DMS53 treated with DMSO at 0.1 percent for 48 hours (cell line): ENCODE data around the gene MYH7.
"Not testable (repeated sequence)": the region's sequence is repeated elsewhere in the genome, so short reads cannot be mapped to it uniquely, and the experiment has no call there.

Source experiments
- DNase-seq: peaks from one replicate; lab custom pipeline; 2025; ENCODE audit not compliant: unreplicated experiment; lab: John Stamatoyannopoulos, UW

The MYH7 gene

DNA sequence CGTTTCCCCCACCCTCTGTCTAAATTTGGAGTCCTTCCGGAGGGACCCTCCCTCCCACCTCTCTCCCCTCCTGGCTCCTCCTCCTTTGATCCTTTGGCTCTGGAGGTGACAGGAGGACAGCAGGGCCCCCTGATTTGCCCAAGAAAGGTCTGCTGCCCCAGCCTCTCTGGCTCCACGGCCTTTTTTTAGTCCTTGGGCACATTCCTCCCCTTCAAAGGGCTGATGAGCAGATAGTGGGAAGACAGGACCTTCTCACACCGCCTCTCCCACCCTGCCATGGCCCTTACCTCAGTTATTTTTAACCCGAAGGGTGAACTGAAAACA, 27.2 kb downstream of the MYH7 start:
- DNase-seq: no peak

DNA sequence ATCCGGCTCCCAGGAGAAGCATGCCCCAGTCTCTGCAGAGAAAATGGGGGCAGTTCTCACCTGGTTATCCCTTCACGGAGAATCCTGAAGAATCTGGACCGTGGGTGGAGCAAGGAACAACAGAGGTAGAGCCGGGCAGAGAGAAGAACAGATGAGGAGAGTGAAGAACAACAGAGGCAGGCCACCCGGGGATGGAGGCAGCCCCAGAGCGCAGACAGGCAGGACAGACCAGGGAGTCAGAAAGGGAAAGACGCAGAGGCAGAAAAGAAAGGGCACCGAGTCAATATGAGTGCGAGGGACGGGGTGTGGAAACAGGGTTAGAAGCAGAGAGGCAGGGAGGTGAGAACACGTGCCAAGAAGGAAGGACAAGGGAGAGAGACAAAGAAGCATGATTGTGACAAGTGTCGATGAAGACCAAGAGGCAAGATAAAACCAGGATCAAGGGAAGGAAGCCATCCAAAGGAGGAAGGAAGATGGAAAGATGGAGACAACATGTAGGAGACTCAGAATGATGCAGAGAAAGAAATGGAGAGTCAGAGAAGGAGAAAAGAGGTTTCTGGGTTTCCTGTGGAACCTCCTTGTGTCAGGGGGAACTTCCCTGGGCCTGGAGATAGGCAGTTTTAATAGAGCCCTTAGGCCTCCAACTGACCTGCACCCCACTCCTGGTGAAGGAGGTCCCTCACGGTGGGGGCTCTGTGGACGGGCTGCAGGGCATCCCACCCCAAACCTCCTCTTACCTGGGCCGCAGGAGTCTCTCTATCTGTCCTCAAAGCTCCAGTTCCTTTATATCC, 27.7 kb downstream of the MYH7 start, which contains the start of gene MYH6:
Gene MYH6, minus strand, starts transcription at position 758 of the 791 bp plus-strand sequence. CDS start 1,050 bp downstream, outside the sequence.
- no peak for DNase-seq

DNA sequence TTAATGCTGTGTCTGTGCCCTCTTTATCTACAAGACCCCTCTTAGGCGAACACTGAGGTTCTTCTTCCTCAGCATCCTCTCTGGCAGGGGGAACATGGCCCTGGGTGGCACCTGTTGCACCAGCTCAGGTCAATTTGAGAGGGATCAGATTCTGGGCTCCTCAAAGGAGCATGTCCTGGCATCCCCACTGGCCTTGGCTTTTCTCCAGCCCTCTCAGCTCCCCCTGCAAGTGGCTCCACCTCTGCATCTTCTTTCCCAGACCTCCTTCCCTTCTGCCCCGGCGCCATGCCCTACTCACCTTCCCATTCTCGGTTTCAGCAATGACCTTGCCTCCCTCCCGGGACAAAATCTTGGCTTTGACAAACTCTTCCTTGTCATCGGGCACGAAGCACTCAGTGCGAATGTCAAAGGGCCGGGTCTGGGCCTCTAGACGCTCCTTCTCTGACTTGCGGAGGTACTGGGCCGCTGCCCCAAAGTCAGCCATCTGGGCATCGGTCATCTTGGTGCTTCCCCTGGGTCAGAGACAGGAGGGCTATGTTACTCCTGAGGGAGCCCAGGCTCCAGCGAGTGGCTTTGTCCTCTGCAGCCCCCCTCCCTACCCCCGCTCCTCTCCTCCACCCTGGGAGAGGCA, 28.6 kb downstream of the MYH7 start:
- DNase-seq: no peak

DNA sequence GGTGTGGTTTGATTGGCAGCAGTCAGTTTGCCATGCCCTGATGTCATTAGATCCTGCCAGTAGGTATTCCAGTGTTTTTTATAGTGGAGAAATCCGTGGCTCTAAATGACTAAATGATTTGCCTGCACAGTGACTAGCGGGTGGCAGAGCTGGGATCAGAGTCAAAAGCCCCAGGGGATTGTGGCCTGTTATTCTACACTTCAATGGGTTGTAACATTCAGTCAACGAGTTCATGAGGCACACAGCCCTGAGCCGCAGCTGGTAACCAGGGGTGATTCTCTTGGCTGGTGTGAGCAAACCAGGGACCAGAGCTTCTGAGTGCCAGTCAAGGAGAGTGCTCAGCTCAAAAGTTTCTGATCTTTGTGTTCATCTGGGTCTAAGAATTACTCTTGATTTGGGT, 29.2 kb downstream of the MYH7 start:
- no peak for DNase-seq

DNA sequence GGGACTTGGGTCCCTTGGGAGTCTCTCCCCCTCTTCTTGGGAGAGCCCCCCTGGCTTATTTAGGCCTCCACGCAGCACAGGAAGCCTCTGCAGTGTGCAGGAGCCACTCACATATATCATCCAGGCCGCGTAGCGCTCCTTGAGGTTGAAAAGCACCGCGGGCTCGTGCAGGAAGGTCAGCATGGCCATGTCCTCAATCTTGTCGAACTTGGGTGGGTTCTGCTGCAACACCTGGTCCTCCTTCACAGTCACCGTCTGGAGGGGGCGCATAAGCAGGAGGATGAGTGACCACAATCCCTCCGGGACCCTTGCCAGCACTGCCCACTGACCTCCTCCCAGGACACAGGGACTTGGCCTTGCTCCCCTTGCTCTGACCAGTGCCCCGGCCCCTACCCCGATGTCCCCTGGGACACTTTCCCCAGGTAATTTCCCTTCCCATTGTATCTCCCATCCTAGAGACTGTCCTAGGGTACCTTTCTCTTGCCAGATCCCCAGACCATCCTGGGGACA, 29.9 kb downstream of the MYH7 start:
- no peak for DNase-seq

DNA sequence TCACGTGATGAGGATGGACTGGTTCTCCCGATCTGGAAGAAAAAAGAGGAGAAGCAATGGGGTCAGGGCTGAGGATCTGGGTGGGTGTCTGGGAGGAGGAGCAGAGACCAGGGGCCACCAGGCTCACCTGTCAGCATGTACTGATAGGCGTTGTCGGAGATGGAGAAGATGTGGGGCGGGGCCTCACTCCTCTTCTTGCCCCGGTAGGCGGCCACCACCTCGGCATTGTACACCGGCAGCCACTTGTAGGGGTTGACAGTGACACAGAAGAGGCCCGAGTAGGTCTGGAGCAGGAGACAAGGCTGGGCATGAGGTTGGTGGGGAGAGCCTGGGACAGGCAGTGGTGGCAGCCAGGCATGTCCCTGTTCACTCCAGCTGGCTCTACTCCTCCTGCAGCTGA, 30.4 kb downstream of the MYH7 start:
- no peak for DNase-seq

DNA sequence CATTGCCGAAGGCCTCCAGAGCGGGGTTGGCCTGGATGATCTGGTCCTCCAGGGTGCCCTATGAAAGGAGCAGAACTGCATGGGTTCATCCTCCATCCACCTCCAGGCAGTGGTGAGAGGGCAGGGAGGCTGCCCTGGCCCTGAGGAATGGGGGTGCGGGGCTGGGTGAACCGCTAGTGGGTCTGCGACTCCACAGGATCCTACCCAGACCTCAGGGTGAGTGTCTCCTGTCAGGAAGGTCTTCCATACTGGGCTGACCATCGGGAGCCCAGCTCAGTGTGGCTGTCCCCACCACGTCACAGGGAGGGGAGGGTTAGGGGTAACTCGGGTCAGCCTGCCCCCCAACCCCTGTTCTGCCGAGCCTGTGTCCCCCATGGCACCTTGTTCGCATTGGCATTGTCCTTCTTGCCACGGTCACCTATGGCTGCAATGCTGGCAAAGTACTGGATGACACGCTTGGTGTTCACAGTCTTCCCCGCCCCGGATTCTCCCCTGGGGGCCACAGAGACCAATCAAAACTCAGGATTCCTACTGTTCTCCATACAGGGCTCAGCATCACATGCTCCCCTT, 31.0 kb downstream of the MYH7 start:
- DNase-seq: no peak

DNA sequence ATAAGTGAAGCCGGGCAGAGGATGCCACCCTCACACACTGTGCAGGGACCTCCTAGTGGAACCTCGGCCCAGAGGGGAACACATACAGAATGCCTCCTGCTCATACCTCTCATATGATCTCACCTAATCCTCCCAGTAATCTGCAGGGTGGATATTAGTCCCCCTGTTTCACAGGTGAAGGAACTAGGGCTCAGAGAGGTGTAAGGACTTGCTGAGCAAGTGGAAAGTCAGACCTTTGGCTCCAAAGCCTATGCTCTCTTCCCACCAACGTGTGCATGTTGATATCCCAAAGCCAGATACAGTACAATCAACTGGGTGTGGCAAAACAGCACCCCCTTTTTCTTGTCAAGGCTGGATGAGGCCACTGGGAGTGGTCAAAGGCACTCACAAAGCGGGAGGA, 31.6 kb downstream of the MYH7 start:
- no peak for DNase-seq

DNA sequence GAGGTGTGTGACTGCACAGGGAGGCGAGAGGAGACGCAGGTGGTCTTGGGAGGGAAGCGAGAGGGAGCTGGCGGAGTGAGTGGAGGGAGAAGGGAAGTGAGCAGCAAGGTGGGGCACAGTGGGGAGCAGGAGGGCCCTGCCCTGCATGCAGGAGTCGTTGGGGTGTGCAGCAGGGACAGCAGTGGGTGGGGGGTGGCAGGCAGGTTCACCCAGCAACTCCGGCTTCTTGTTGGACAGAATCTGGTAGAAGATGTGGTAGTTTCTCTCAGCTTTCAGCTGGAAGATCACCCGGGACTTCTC, 32.4 kb downstream of the MYH7 start:
- DNase-seq: no peak

DNA sequence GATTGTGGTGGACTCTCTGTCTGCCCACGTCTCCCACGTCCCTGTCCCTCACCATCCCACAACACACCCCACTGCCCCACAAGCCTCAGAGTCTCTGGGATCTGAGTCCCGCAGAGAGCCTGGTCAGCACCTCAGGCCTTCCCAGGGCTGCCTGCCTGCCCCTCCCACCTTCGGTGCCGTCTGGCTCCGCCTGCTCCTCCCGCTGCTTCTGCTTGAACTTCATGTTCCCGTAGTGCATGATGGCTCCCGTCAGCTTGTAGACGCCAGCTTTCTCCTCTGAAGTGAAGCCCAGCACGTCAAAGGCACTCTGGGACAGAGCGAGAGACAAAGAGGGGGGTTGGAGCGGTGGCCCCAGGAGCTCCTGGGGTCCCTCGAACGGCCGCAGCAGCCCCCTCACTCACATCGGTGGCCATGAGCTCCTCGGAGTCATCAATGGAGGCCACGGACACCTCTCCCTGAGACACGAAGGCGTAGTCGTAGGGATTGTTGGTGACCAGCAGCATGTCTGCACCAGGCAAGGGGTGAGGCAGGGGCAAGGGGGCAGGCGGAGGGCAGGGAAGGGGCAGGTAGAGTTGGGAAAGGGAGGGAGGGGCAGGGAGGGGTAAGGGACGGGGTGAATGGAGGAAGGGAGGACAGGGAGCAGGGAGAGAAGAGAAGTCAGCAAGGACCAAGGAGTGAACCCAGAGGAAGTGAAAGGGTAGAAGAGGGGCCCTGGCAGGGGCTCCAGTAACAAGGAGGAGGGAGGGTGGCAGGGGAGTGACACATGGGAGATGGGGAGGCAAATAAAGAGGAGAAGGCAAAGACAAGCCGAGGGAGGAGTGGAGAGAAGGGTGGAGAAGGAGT, 32.9 kb downstream of the MYH7 start:
- DNase-seq: no peak

DNA sequence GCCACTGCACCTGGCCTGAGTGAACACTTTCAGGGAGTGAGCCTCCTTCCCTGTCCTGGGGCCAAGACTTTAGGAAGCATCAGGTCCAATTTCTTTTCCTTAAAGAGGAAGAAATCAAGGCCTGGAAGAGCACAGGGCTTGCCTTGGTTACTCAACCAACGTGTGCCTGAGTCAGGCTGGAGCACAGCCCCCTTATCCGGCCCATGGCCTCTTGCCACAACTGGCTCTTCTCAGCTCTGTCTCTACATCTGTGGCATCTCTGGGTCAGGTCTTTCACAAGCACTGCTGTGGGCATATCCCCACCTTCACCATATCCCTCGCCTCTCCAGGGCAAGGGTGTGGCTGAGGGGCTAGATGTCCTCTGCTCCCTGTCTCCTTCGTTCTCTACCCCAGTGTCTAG, 34.2 kb downstream of the MYH7 start:
- DNase-seq: no peak

DNA sequence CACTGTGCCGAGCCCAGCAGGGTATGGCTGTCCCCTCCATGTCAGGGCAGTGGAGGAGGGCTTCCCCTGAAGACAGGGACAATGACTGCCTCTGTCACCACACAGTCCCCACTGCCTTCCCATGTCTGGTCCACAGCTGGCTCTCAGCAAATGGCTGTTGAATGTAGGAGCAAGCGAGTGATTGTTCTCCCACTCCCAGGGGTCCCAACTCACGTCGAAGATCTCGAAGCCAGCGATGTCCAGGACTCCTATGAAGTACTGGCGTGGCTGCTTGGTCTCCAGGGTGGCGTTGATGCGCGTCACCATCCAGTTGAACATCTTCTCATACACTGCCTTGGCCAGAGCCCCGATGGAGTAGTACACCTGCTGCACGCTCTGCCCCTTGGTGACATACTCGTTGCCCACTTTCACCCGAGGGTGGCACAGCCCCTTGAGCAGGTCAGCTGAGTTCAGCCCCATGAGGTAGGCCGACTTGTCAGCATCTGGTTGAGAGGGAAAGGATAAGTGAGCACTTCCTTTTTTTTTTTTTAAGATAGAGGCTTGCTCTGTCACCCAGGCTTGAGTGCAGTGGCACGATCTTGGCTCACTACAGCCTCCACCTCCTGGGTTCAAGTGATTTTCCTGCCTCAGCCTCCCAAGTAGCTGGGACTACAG, 34.8 kb downstream of the MYH7 start:
- DNase-seq: not testable (repeated sequence)

DNA sequence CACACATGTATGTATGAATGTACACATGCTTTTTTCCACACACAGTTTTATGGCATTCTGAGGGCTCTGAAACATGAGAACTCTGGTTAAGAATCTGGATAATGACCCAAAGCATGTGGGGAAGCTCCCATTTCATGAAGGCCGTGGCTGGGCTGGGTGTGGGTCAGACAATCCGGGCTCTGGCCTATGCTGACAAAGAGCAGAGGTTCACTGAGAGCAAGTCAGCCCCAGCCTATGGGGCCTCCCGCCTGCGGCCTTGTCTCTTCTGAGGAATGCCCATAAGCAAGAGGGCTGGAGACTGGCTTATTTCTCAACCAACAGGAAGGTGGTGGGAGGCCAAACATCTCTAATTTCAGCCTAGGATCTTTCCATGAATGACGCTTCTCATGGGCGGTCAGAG, 35.9 kb downstream of the MYH7 start:
- no peak for DNase-seq

DNA sequence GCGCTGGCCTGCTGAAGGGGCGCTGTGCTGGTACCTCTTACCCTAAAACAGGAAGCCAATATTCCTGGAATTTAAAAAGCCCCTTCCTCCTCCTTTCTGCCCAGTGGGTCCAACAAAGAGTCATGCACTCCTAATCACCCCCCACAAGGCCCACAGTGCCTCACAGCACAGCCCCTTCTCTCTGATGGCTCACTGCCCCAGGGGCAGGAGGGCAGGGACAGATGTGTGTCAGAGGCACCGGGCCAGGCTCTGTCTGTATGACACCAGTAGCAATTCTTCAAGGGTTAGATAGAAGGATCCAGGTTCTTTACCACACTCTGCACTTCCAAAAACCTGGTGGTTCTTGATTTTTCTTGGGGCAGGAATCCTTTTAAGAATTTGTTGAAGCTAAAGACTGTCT, 36.3 kb downstream of the MYH7 start:
- no peak for DNase-seq

DNA sequence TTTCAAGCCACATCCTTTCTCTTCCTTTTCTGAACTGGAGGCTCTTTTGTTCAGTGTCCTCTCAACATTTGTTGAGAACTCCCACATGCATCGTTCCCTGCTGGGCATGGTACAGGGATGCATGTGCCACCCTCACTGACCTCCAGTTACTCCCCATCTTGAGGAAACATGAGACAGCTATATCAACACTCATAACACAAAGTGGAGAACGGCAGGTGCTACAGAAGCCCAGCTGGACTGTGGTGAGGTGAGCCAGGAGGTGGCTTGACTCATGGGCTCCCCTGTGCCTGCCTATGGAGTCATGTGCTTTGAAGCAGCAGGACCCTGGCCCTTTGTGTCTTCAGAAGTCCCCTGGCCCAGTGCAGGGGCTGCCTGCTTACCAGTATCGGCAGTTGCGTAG, 37.1 kb downstream of the MYH7 start:
- DNase-seq: peak; percentile 93

DNA sequence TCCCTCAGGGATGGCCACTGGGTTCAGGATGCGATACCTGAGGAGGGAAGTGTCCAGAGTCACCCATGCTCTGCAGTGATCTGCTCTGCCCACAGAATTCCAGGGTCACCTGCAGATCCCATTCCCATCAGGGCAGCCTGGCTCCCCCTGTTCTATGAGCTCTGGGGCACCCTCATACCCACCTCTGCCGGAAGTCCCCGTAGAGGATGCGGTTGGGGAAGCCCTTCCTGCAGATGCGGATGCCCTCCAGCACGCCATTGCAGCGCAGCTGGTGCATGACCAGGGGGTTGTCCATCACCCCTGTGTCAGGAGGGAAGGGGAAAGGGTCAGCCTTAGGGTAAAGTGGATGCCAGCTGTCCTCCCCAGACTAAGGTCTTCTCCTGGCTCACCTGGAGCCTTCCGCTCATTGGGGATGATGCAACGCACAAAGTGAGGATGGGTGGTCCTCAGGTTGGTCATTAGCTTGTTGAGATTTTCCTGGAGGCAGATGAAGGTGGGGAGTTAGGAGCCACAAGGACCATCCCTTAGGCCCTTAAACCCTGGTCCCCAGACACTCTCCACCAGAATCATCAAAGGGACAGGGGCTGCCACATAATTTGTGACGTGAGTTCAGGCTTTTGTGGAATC, 38.6 kb downstream of the MYH7 start:
- DNase-seq: no peak

DNA sequence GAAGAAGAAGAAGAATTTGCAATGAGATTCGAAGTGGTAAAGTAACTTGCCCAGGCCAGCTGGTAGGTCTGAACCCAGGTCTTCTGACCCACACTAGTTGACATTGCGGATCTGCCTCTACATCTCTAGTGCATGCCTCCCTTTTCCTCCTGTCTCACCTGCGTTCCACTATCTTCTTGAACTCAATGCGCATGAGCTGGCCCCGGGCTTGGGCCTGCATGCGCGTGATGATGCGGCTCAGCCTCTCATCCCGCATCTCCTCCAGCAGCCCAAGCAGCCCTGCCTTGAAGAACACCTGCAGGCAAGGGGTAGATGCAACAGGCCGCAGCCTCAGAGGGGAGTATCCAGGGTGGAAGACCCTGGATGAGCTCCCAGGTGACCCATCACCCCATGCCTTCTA, 39.3 kb downstream of the MYH7 start:
- no peak for DNase-seq

DNA sequence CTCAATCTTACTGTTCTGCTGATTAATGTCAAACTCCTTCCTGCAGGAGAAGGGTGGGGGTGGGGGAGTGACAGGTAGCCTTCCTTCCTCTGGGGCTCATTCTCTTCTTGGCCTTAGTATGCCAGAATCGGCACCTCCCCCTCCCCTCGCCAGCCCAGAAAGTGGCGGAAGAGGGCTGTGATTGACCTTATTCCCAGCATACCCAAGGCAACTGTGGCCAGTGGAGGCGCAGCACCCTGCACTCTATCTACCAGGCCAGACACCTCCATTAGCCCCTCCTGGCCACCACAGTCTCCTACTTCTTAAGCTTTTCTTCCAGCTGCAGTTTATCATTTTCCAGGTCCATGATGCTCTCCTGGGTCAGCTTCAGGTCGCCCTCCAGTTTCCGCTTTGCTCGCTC, 42.8 kb downstream of the MYH7 start:
- no peak for DNase-seq

DNA sequence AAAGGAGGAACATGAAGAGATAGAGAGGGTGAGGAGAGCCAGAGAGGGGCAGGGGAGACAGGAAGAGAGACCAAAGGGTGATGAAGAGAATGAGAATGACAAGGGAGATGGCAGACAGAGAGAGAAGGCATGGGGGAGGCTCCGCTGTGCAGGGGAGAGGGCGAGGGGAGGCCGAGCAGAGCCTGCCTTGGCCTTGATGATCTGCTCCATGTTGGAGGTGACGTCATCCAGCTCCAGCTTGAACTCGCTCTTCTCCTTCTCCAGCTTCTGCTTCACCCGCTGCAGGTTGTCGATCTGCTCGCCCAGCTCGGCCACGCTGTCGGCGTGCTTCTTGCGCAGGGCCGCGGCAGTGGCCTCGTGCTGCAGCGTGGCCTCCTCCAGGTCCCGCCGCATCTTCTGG, 45.6 kb downstream of the MYH7 start:
- DNase-seq: not testable (repeated sequence)

DNA sequence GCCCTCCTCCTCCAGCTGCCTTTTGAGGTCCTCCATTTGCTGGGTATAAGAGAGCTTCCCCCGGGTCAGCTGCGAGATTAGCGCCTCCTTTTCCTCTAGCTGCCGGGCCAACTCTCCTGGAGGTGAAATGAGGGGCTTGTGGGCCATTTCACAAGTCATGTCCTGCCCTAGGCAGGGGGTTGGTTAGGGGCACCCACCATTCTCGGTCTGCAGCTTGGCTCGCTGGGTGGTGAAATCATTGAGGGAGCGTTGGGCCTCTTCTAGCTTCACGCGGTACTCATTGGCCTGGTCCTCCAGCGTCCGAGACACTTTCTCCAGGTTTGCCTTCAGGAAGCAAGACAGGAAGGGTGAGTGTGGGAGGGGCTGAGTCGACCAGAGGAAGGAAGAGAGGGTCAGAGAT, 46.1 kb downstream of the MYH7 start:
- DNase-seq: no peak

DNA sequence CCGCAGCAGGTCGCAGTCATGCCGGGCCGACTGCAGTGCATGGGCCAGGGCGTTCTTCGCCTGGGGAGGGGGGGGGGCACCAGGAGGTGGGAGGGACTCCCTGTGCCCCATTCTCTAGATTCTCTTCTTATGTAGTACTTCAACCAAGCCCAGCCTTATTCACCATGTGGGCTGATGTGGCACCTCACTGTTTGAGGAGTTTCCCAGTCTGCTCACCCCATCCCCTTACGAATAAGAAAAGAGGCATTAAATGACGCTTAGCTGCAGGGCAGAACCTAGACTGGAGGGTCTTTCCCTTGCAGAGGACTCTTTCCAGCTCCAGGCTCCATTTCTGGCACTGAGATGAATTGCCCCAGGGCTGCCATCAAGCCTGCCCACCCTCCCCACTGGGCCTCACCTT, 46.5 kb downstream of the MYH7 start:
- DNase-seq: no peak
